Endothelial cell of umbilical vein (primary cell): ENCODE results near the gene C2CD3. TPM values are rescaled to one million over a fixed set of nuclear protein-coding genes. Genes with fewer than 3 reads are reported as not detected.

Source experiments
- BruUV-seq: library from RNA; stranded (reverse); fragments of 400-500 nt; replicated peaks from 2 replicates; lab custom pipeline; 2021; lab: Mats Ljungman, UMichigan
- CTCF ChIA-PET: fragments of 300-600, 350-600 bp; sonication (Branson Sonifier 250); formaldehyde crosslinking; loops from one replicate; lab custom pipeline; 2021; ENCODE audit warnings: antibody characterized with exemption, inconsistent platforms; lab: Charles Lee
- POLR2A ChIA-PET: fragments of 300-600, 350-600 bp; sonication (Branson Sonifier 250); formaldehyde crosslinking; loops from one replicate; lab custom pipeline; 2021; ENCODE audit warnings: antibody characterized with exemption, inconsistent platforms; lab: Charles Lee
- DNase-seq: peaks from one replicate; pipeline ENCODE4 v3.0.0-alpha.2; 2011; ENCODE audit warnings: low read depth, low spot score
- FAIRE-seq: peaks from 2 replicates; lab custom pipeline; 2011; peaks lifted over from hg19 to GRCh38; lab: Jason Lieb, UNC
- H2AFZ ChIP-seq: 2 replicates; pipeline ENCODE4 v1.6.0; 2012; ENCODE audit warnings: low read depth, low read length, control low read depth, inconsistent platforms
- H3K27ac ChIP-seq: 2 replicates; pipeline ENCODE4 v1.5.1; 2011; ENCODE audit warnings: low read depth, mild to moderate bottlenecking, control low read depth, low read length, moderate library complexity; ENCODE audit not compliant: insufficient read depth
- H3K27me3 ChIP-seq, 2 experiments: 2 replicates each; pipeline versions ENCODE4 v1.6.0 to v1.6.1; 2011; ENCODE audit warnings: low read length in 2 of 2, mixed read lengths in 1 of 2; ENCODE audit not compliant: control insufficient read depth in 2 of 2, insufficient read depth in 2 of 2
- H3K36me3 ChIP-seq, 2 experiments: 2 replicates in 1 of 2; 3 replicates in 1 of 2; pipeline ENCODE4 v1.5.1; 2011; ENCODE audit warnings: low read length in 2 of 2, mild to moderate bottlenecking in 1 of 2, moderate library complexity in 1 of 2; ENCODE audit not compliant: control insufficient read depth in 2 of 2, insufficient read depth in 2 of 2; ENCODE audit errors: extremely low read depth in 1 of 2
- H3K4me1 ChIP-seq: 3 replicates; pipeline ENCODE4 v1.5.1; 2011; ENCODE audit warnings: mild to moderate bottlenecking, low read length; ENCODE audit not compliant: control insufficient read depth, insufficient read depth; ENCODE audit errors: extremely low read depth
- H3K4me2 ChIP-seq: 2 replicates; pipeline ENCODE4 v1.6.1; 2011; ENCODE audit warnings: low read length, control low read depth, mixed read lengths; ENCODE audit not compliant: insufficient read depth
- H3K4me3 ChIP-seq, 3 experiments: fragments of 200-600 bp in 1 of 3; sonication (generic), shearing (Covaris generic) in 1 of 3; replicated peaks in 1 of 3; 2 replicates each; pipeline ENCODE4 v1.5.1; 2011 to 2016; ENCODE audit warnings: control low read depth in 3 of 3, low read length in 3 of 3, mild to moderate bottlenecking in 2 of 3, inconsistent platforms in 1 of 3, low read depth in 1 of 3, moderate library complexity in 1 of 3; ENCODE audit not compliant: insufficient read depth in 1 of 3
- H3K79me2 ChIP-seq: 2 replicates; pipeline ENCODE4 v1.6.0; 2012; ENCODE audit warnings: low read length, inconsistent platforms; ENCODE audit not compliant: control insufficient read depth, insufficient read depth
- H3K9ac ChIP-seq: replicated peaks from 2 replicates; pipeline ENCODE3; 2011; ENCODE audit warnings: low read length, control low read depth; ENCODE audit not compliant: insufficient read depth; ENCODE audit errors: extremely low read depth
- H3K9me1 ChIP-seq: replicated peaks from 3 replicates; pipeline ENCODE4 v1.6.0; 2011; ENCODE audit warnings: mild to moderate bottlenecking, low read length; ENCODE audit not compliant: control insufficient read depth, insufficient read depth; ENCODE audit errors: extremely low read depth
- H3K9me3 ChIP-seq: replicated peaks from 2 replicates; pipeline ENCODE4 v1.5.1; 2012; ENCODE audit warnings: low read length, inconsistent platforms; ENCODE audit not compliant: control insufficient read depth, insufficient read depth
- H4K20me1 ChIP-seq: replicated peaks from 2 replicates; pipeline ENCODE3; 2011; ENCODE audit warnings: mild to moderate bottlenecking, low read length; ENCODE audit not compliant: control insufficient read depth, insufficient read depth; ENCODE audit errors: extremely low read depth
- CTCF ChIP-seq, 2 donors: IDR thresholded peaks; 1 replicate in 1 of 2; 2 replicates in 1 of 2; pipeline ENCODE4 v1.5.1; 2011; ENCODE audit warnings: low read length in 2 of 2, mild to moderate bottlenecking in 2 of 2, moderate library complexity in 2 of 2, control low read depth in 1 of 2, inconsistent platforms in 1 of 2, low read depth in 1 of 2; ENCODE audit not compliant: insufficient read depth in 1 of 2; ENCODE audit errors: extremely low read depth in 1 of 2
- EZH2 ChIP-seq: IDR thresholded peaks from 2 replicates; pipeline ENCODE4 v1.6.1; 2012; ENCODE audit warnings: borderline replicate concordance, low read depth, mild to moderate bottlenecking, moderate library complexity, low read length, inconsistent platforms; ENCODE audit not compliant: severe bottlenecking
- FOS ChIP-seq: IDR thresholded peaks from 2 replicates; pipeline ENCODE4 v1.6.1; 2011; ENCODE audit warnings: mild to moderate bottlenecking, low read length, moderate library complexity, borderline replicate concordance; ENCODE audit not compliant: insufficient read depth
- GATA2 ChIP-seq: IDR thresholded peaks from 2 replicates; pipeline ENCODE4 v1.7.0; 2011; ENCODE audit warnings: low read depth, mild to moderate bottlenecking, moderate library complexity, mixed read lengths, low read length; ENCODE audit not compliant: insufficient read length, insufficient read depth
- JUN ChIP-seq: IDR thresholded peaks from 2 replicates; pipeline ENCODE4 v1.6.1; 2011; ENCODE audit warnings: borderline replicate concordance, low read depth; ENCODE audit not compliant: insufficient read length, insufficient read depth
- MYC ChIP-seq: IDR thresholded peaks from one replicate; pipeline ENCODE4 v1.6.1; 2011; ENCODE audit warnings: mild to moderate bottlenecking, low read depth, low read length
- POLR2A ChIP-seq: IDR thresholded peaks from 2 replicates; pipeline ENCODE4 v1.6.1; 2012; ENCODE audit warnings: low read depth, mild to moderate bottlenecking, control low read depth, low read length
- POLR2AphosphoS5 ChIP-seq: IDR thresholded peaks from 2 replicates; pipeline ENCODE4 v1.6.1; 2012; ENCODE audit warnings: low read depth, mild to moderate bottlenecking, control low read depth, low read length, moderate library complexity; ENCODE audit not compliant: insufficient read depth
- dilution Hi-C: fragments of 300-500 bp; cut with MboI; formaldehyde crosslinking; loops from one replicate; pipeline ENCODE4 v1.15.0; 2019; ENCODE audit warnings: low sequenced_read_pairs; ENCODE audit not compliant: extremely low pct_ligation_motif_present
- intact Hi-C: fragments of 100-400 bp; cut with micrococcal nuclease; formaldehyde crosslinking; loops from one replicate; pipeline ENCODE4 v1.10.0; 2022
- polyA plus RNA-seq, 4 experiments: library from polyadenylated mRNA; depleted of rRNA in 3 of 4; stranded (reverse) in 3 of 4; unstranded in 1 of 4; fragments of >200 nt; gene quantifications; 2 replicates each; pipeline versions ENCODE4 v1.2.1 to v1.2.3, GENCODE V29; 2011 to 2012; ENCODE audit warnings: missing spikeins in 1 of 4
- total RNA-seq: library from RNA; stranded (reverse); gene quantifications from 2 replicates; pipeline ENCODE4 v1.2.3, GENCODE V29; 2021
- TF ChIP-seq, protein P1 (sequence below): IDR thresholded peaks from 2 replicates; pipeline ENCODE4 v1.6.1; 2011; ENCODE audit not compliant: insufficient read depth, insufficient read length

C2CD3 gene
- total and polyA plus RNA-seq, 2 donors (not counting 3 experiments of a cell fraction or from before 2014, with no cell fraction given), result 12.9 to 36.6 TPM

GRCh38 chr11:74171997-74172396 is 1.2 kb upstream of the C2CD3 start:
- no peak for FAIRE-seq
- Histone ChIP-seq H3K27me3 (no peaks in the 10 kb centered on the region), H3K9me3 (no peaks in the 10 kb centered on the region), H3K9me1 (no peaks in the 10 kb centered on the region), H3K4me1 (peaks cover 17% of the 10 kb centered on the region), H3K4me3 (peak overlapping the region; percentile 44 to 76 (median 67)), H3K36me3 (no peaks in the 10 kb centered on the region), H3K27ac (peak overlapping the region; percentile 54), H4K20me1 (no peaks in the 10 kb centered on the region), H3K79me2 (peaks cover 29% of the 10 kb centered on the region), H3K4me2 (peak overlapping the region; percentile 83), H2AFZ (peak overlapping the region; percentile 37), H3K9ac (peak overlapping the region; percentile 69)
- CTCF ChIA-PET, result interaction anchor here (2.4 kb wide), 1 partner anchor 84 kb away, joined by 11 read pairs; no protein-coding TSS in a partner anchor
- POLR2A ChIA-PET, result no interaction called here
- BruUV-seq, result no TSS peak
- intact Hi-C loops, result loop anchor here (1.0 to 5.0 kb wide), 4 partner anchors 34 to 208 kb away; partner anchors contain the start of gene UCP2
- peak; percentile 18 for DNase-seq
- dilution Hi-C loops, result no loop called here
- TF ChIP-seq JUN (no peak), FOS (no peak), POLR2A (no peak), EZH2 (no peak), POLR2AphosphoS5 (no peak), GATA2 (no peak), CTCF (IDR thresholded peaks at IDR 0.05; ENCODE audit: extremely low read depth in 1 of 2, insufficient read depth in 1 of 2, low read depth in 1 of 2, low read length in 2 of 2) (no peak), MYC (no peak)
- TF ChIP-seq, protein P1, sequence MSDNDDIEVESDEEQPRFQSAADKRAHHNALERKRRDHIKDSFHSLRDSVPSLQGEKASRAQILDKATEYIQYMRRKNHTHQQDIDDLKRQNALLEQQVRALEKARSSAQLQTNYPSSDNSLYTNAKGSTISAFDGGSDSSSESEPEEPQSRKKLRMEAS, result no peak
